K562 (cell line): ENCODE measurements around the gene TRIM27. TPM values are rescaled to one million over a fixed set of nuclear protein-coding genes. Genes with fewer than 3 reads are reported as not detected.
A peak's percentile ranks its signal among the peaks of the same experiment; 100 is the strongest.

Source experiments
- BCLAF1 ChIP-seq, 2 experiments: fragments of 450-650 bp in 1 of 2; IDR thresholded peaks; 2 replicates each; pipeline ENCODE4 v1.6.1; 2011 to 2017; ENCODE audit warnings: low read depth in 2 of 2, antibody characterized with exemption in 1 of 2, borderline replicate concordance in 1 of 2, low read length in 1 of 2, mild to moderate bottlenecking in 1 of 2, mixed read lengths in 1 of 2; ENCODE audit not compliant: control insufficient read depth in 1 of 2
- BRCA1 ChIP-seq, 2 experiments: fragments of 450-650 bp in 1 of 2; sonication (generic) in 1 of 2; formaldehyde crosslinking in 1 of 2; IDR thresholded peaks; 2 replicates each; pipeline versions ENCODE4 v1.5.0 to v1.6.1; 2017 to 2020; ENCODE audit warnings: mild to moderate bottlenecking in 1 of 2, missing genetic modification reagents in 1 of 2
- BRD9 ChIP-seq: fragments of 450-650 bp; IDR thresholded peaks from 2 replicates; pipeline ENCODE4 v1.6.1; 2018; ENCODE audit warnings: low read depth; ENCODE audit not compliant: partially characterized antibody
- CHD2 ChIP-seq: IDR thresholded peaks from 2 replicates; pipeline ENCODE4 v1.6.1; 2011; ENCODE audit warnings: low read depth, low read length
- FOXK1 ChIP-seq: sonication (generic); formaldehyde crosslinking; IDR thresholded peaks from 2 replicates; pipeline ENCODE4 v1.8.0; 2022; ENCODE audit warnings: missing genetic modification reagents, mild to moderate bottlenecking, borderline replicate concordance
- HOMEZ ChIP-seq: fragments of 250-450 bp; sonication (Bioruptor Pico); IDR thresholded peaks from 2 replicates; pipeline ENCODE4 v1.4.0; 2020; ENCODE audit warnings: mild to moderate bottlenecking, moderate library complexity
- JUND ChIP-seq, 2 experiments: IDR thresholded peaks; 2 replicates in 1 of 2; 3 replicates in 1 of 2; pipeline ENCODE4 v1.6.1; 2011; ENCODE audit warnings: borderline replicate concordance in 2 of 2, low read depth in 2 of 2, low read length in 2 of 2, improper control_type of control experiment in 1 of 2, missing biosample characterization in 1 of 2, missing genetic modification characterization in 1 of 2, missing genetic modification reagents in 1 of 2
- NFYB ChIP-seq: IDR thresholded peaks from 2 replicates; pipeline ENCODE4 v1.6.1; 2011; ENCODE audit warnings: mild to moderate bottlenecking, moderate library complexity; ENCODE audit not compliant: insufficient read length; ENCODE audit errors: extremely low read depth
- NR0B1 ChIP-seq: fragments of 450-650 bp; IDR thresholded peaks from one replicate; pipeline ENCODE4 v1.6.1; 2018; ENCODE audit warnings: mild to moderate bottlenecking, moderate library complexity; ENCODE audit not compliant: partially characterized antibody
- POLR2AphosphoS5 ChIP-seq: IDR thresholded peaks from 2 replicates; pipeline ENCODE4 v1.6.1; 2011; ENCODE audit warnings: mild to moderate bottlenecking, low read depth, low read length, moderate library complexity; ENCODE audit not compliant: control insufficient read depth, insufficient read depth
- RBFOX2 ChIP-seq: fragments of 200-400 bp; formaldehyde crosslinking; IDR thresholded peaks from 2 replicates; pipeline ENCODE4 v1.6.1; 2017; ENCODE audit warnings: low read depth, mild to moderate bottlenecking, low read length, moderate library complexity
- SUPT5H ChIP-seq: fragments of 450-650 bp; IDR thresholded peaks from 2 replicates; pipeline ENCODE4 v1.6.1; 2016
- TCFL5 ChIP-seq: fragments of 250-450 bp; sonication (Bioruptor Pico); conservative IDR thresholded peaks from 2 replicates; pipeline ENCODE4 v1.6.1; 2021; ENCODE audit warnings: mild to moderate bottlenecking, moderate library complexity, matching md5 sums
- WHSC1 ChIP-seq: IDR thresholded peaks from one replicate; pipeline ENCODE4 v1.6.1; 2012; ENCODE audit warnings: low read length, control low read depth, inconsistent platforms
- ZBTB33 ChIP-seq: sonication (generic); formaldehyde crosslinking; IDR thresholded peaks from 2 replicates; pipeline ENCODE4 v1.8.1; 2023; ENCODE audit warnings: mild to moderate bottlenecking, missing genetic modification reagents
- ZFPM2 ChIP-seq: fragments of 250-450 bp; sonication (Bioruptor Pico); IDR thresholded peaks from 2 replicates; pipeline ENCODE4 v1.5.1; 2022; ENCODE audit warnings: mild to moderate bottlenecking
- ZNF444 ChIP-seq: fragments of 250-450 bp; sonication (Bioruptor Pico); IDR thresholded peaks from 2 replicates; pipeline ENCODE4 v1.4.0; 2020; ENCODE audit warnings: mild to moderate bottlenecking, moderate library complexity
- ZSCAN32 ChIP-seq: fragments of 450-650 bp; formaldehyde crosslinking; IDR thresholded peaks from 2 replicates; pipeline ENCODE4 v1.4.0; 2020; ENCODE audit warnings: mild to moderate bottlenecking, moderate library complexity
- polyA plus RNA-seq, 8 experiments: library from polyadenylated mRNA; depleted of rRNA in 4 of 8; stranded (reverse) in 5 of 8; unstranded in 3 of 8; fragments of >200 nt; fragmentation: Nextera tagmentation in 2 of 8; fragmentation: Illumina TruSeq in 1 of 8; extraction: Ambion mirVana in 2 of 8; extraction: Trizol in 1 of 8; gene quantifications; 2 replicates each; pipeline versions ENCODE4 v1.2.1 to v1.2.3, GENCODE V29; 2011 to 2014; ENCODE audit warnings: inconsistent platforms in 1 of 8, missing spikeins in 1 of 8
- total RNA-seq, 7 experiments: library from RNA; depleted of rRNA in 6 of 7; stranded (reverse); fragments of >200 nt in 6 of 7; fragmentation: Illumina TruSeq in 2 of 7; extraction: Trizol in 2 of 7; gene quantifications; 2 replicates each; pipeline versions ENCODE4 v1.2.1 to v1.2.3, GENCODE V29; 2011 to 2021; ENCODE audit warnings: low replicate concordance in 1 of 7

The TRIM27 gene
- total and polyA plus RNA-seq, 9 of the 15 experiments (the other 6 are each of a cell fraction or from before 2014, with no cell fraction given): 37.7 to 235 (median 122) TPM

DNA sequence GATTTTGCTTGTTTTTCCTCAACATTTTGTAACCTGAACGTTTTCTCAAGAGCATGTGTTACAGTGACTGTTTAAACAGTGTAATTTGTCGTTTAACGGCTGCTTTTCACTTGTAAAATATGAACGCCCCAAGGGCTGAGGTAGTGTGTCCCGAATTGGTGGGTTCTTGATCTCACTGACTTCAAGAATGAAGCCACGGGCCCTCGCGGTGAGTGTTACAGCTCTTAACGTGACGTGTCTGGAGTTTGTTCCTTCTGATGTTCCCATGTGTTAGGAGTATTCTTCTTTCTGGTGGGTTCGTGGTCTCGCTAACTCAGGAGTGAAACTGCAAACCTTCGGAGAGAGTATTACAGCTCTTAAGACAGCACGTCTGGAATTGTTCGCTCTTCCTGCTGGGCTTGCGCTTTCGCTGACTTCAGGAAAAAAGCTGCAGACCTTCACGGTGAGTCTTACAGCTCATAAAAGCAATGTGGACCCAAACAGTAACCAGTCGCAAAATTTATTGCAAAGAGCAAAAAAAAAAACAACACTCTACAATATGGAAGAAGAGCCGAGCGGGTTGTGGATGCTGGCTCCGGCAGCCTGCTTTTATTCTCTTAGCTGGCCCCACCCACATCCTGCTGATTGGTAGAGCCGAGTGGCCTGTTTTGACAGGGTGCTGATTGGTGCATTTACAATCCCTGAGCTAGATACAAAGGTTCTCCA, 25.1 kb upstream of the TRIM27 start (continued):
- no peak for TF ChIP-seq NR0B1
- TF ChIP-seq RBFOX2: 0 out of 2 replicates have a peak, but pooled peaks have one; percentile 6
- TF ChIP-seq TCFL5 (CRISPR knock-in tag): no peak
- no peak for TF ChIP-seq ZNF444 (CRISPR knock-in tag)
- TF ChIP-seq FOXK1 (CRISPR knock-in tag): no peak
- TF ChIP-seq BRD9: no peak
- TF ChIP-seq ZBTB33 (CRISPR knock-in tag): 0 out of 2 replicates have a peak, but pooled peaks have one; percentile 9
- TF ChIP-seq SUPT5H: peak; percentile 57; the same call in 1 of the 2 replicates
- peak; percentile 24; the same call in 1 of the 2 replicates for TF ChIP-seq POLR2AphosphoS5
- TF ChIP-seq NFYB: peak; percentile 79
- TF ChIP-seq WHSC1: no peak
- TF ChIP-seq CHD2: no peak
- TF ChIP-seq ZFPM2 (CRISPR knock-in tag): no peak
- TF ChIP-seq BCLAF1 (IDR thresholded peaks at IDR 0.05; ENCODE audit: borderline replicate concordance in 1 of 2, control insufficient read depth in 1 of 2, low read depth in 2 of 2, low read length in 1 of 2): 0 out of 4 replicates have a peak, but pooled peaks of 1 of the 2 experiments have one; percentile 26
- no peak for TF ChIP-seq ZSCAN32
- TF ChIP-seq HOMEZ (CRISPR knock-in tag): no peak
- no peak for TF ChIP-seq BRCA1 (IDR thresholded peaks at IDR 0.05)
- no peak for TF ChIP-seq BRCA1 (CRISPR knock-in tag; IDR thresholded peaks at IDR 0.05)
- no peak for TF ChIP-seq JUND (IDR thresholded peaks at IDR 0.05; ENCODE audit: borderline replicate concordance, low read depth, low read length)
- TF ChIP-seq JUND (tag; IDR thresholded peaks at IDR 0.05; ENCODE audit: borderline replicate concordance, low read depth, low read length): no peak
